Endothelial cell of umbilical vein (primary cell): ENCODE measurements around the gene IL17REL.

Experiments
- EZH2 ChIP-seq: IDR thresholded peaks from 2 replicates; pipeline ENCODE4 v1.6.1; 2012; ENCODE audit warnings: borderline replicate concordance, low read depth, mild to moderate bottlenecking, moderate library complexity, low read length, inconsistent platforms; ENCODE audit not compliant: severe bottlenecking
- POLR2A ChIP-seq: IDR thresholded peaks from 2 replicates; pipeline ENCODE4 v1.6.1; 2012; ENCODE audit warnings: low read depth, mild to moderate bottlenecking, control low read depth, low read length
- POLR2AphosphoS5 ChIP-seq: IDR thresholded peaks from 2 replicates; pipeline ENCODE4 v1.6.1; 2012; ENCODE audit warnings: low read depth, mild to moderate bottlenecking, control low read depth, low read length, moderate library complexity; ENCODE audit not compliant: insufficient read depth
- TF ChIP-seq, protein P1 (sequence below), 2 donors: IDR thresholded peaks; 1 replicate in 1 of 2; 2 replicates in 1 of 2; pipeline ENCODE4 v1.5.1; 2011; ENCODE audit warnings: low read length in 2 of 2, mild to moderate bottlenecking in 2 of 2, moderate library complexity in 2 of 2, control low read depth in 1 of 2, inconsistent platforms in 1 of 2, low read depth in 1 of 2; ENCODE audit not compliant: insufficient read depth in 1 of 2; ENCODE audit errors: extremely low read depth in 1 of 2

DNA sequence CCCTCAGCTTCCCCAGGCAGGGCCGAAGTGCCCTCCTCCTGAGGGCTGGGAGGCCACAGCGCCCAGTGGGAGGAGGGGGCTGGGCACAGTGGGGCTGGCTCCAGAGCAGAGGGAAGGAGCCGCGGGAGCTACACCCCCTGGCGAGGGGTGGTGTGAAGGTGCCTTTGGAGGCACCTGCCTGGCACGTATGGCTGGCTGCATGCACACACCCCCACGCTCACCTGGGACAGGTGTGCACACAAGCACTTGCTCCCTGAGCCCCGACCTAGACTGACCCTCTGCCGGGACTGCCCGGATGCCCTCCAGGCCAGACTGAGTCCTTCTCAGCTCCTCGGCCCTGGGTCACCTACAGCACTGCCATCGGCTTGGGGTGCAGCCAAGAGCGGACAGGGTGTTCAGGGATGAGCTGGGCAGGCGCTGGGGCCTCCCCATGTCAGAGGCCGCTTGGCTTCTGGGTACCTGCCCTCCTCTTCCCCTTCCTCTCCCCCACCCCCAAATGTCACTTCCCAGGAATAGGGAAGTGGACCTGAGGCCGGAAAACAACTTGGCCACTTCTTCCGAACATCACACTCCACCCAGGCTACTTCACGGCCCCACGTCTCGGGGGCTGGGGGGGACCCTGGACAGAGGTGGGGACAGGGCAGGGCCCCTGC, 59.4 kb downstream of the IL17REL start:
- TF ChIP-seq POLR2A (no peak), POLR2AphosphoS5 (no peak), EZH2 (no peak)
- TF ChIP-seq, protein P1, sequence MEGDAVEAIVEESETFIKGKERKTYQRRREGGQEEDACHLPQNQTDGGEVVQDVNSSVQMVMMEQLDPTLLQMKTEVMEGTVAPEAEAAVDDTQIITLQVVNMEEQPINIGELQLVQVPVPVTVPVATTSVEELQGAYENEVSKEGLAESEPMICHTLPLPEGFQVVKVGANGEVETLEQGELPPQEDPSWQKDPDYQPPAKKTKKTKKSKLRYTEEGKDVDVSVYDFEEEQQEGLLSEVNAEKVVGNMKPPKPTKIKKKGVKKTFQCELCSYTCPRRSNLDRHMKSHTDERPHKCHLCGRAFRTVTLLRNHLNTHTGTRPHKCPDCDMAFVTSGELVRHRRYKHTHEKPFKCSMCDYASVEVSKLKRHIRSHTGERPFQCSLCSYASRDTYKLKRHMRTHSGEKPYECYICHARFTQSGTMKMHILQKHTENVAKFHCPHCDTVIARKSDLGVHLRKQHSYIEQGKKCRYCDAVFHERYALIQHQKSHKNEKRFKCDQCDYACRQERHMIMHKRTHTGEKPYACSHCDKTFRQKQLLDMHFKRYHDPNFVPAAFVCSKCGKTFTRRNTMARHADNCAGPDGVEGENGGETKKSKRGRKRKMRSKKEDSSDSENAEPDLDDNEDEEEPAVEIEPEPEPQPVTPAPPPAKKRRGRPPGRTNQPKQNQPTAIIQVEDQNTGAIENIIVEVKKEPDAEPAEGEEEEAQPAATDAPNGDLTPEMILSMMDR (IDR thresholded peaks at IDR 0.05; ENCODE audit: extremely low read depth in 1 of 2, insufficient read depth in 1 of 2, low read depth in 1 of 2, low read length in 2 of 2): no peak
